Measurements from ENCODE around the gene TBC1D24.
"Not testable (repeated sequence)": the region's sequence is repeated elsewhere in the genome, so short reads cannot be mapped to it uniquely, and the experiment has no call there.

TBC1D24 gene

GRCh38 chr16:2554709-2555425 is 79.9 kb downstream of the TBC1D24 start:
- POLR2A ChIA-PET; DNase-seq (ENCODE audit: low read depth, low spot score); CTCF ChIA-PET; H3K4me3 ChIP-seq (ENCODE audit: low read depth, low read length): not testable (repeated sequence)

All from AG04449 (cell line).